Measurements from ENCODE around the gene SH3RF2.

DNA sequence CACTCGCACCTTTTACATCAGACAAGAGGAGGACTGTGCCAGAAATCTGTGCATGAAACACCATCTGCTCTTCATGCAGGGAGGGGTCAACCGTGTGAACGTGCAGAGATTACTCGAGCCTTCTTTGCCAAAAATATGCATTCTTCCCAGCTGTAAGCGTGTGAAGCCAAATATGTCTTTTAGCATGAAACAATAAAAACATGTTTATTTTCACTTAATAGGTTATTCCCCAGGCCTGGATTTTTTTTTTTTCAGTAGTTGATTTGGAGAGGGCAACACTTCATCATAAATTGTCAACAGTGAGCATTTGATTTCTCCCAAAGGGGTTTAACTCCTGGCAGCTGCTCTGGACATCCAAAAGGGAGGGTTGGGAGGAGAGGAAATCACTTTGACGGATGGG, 145.2 kb downstream of the SH3RF2 start:
- TF ChIP-seq, protein P1, sequence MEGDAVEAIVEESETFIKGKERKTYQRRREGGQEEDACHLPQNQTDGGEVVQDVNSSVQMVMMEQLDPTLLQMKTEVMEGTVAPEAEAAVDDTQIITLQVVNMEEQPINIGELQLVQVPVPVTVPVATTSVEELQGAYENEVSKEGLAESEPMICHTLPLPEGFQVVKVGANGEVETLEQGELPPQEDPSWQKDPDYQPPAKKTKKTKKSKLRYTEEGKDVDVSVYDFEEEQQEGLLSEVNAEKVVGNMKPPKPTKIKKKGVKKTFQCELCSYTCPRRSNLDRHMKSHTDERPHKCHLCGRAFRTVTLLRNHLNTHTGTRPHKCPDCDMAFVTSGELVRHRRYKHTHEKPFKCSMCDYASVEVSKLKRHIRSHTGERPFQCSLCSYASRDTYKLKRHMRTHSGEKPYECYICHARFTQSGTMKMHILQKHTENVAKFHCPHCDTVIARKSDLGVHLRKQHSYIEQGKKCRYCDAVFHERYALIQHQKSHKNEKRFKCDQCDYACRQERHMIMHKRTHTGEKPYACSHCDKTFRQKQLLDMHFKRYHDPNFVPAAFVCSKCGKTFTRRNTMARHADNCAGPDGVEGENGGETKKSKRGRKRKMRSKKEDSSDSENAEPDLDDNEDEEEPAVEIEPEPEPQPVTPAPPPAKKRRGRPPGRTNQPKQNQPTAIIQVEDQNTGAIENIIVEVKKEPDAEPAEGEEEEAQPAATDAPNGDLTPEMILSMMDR (IDR thresholded peaks at IDR 0.05; ENCODE audit: low read length) = no peak
- no peak for TF ChIP-seq EZH2 (optimal IDR thresholded peaks at IDR 0.05; ENCODE audit: low read depth, low read length)
